Retinal pigment epithelial cell (primary cell): ENCODE data around the gene LRRC25.

ENCODE experiments used
- DNase-seq: peaks from one replicate; pipeline ENCODE4 v3.0.0-alpha.2; 2010; ENCODE audit warnings: low read depth
- H3K4me3 ChIP-seq: 2 replicates; pipeline ENCODE4 v1.5.1; 2011; ENCODE audit warnings: mild to moderate bottlenecking, low read length, control low read depth, moderate library complexity
- CTCF ChIP-seq: conservative IDR thresholded peaks from 2 replicates; pipeline ENCODE4 v1.5.1; 2011; ENCODE audit warnings: low read depth, low read length, control low read depth, inconsistent platforms

Gene LRRC25

GRCh38 chr19:18418029-18418482 is 20.6 kb upstream of the LRRC25 start:
- DNase-seq = no peak
- peak overlapping the region; percentile 6 for H3K4me3 ChIP-seq
- TF ChIP-seq CTCF = no peak

GRCh38 chr19:18417250-18418028 is 20.0 kb upstream of the LRRC25 start:
- H3K4me3 ChIP-seq = peak overlapping the region; percentile 28
- TF ChIP-seq CTCF = no peak
- DNase-seq = no peak

- H3K4me3 ChIP-seq = peak overlapping the region; percentile 28
- DNase-seq = no peak
- TF ChIP-seq CTCF = no peak
These were observed 19.4 kb upstream of the LRRC25 start for GRCh38 chr19:18416778-18417249.

DNA sequence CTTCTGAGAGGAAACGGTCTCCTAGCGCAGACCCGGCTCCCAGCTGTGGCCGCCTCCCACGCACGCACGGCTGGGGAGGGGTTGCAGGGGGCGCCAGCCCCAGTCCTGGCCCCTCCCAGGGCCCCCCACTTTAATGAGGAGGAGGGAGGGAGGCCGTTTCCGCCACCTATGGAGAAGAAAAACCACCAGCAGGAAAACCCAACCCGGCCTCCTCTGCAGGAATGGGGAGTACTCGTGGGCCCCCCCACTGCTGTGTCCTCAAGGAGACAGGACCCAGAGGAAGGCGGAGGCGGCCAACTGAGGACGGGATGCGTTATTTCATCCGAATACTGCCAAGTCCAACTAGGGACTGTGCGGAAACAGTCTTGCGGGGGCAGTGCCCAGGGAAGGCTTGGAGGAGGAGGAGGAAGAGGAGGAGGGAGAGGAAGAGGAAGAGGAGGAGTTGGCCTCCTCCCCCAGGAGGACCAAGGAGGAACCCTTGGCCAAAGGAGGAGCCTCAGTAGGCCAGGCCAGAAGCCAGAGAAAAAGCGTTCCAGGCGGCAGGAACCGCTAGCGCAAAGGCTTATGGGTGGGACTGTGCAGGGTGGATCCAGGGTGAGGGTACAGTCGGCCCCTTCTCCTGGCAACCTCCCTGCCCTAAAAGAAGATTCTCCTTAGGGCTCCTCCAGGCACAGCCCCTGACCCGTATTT is 17.9 kb upstream of the LRRC25 start:
- no peak overlapping the region for H3K4me3 ChIP-seq

DNA sequence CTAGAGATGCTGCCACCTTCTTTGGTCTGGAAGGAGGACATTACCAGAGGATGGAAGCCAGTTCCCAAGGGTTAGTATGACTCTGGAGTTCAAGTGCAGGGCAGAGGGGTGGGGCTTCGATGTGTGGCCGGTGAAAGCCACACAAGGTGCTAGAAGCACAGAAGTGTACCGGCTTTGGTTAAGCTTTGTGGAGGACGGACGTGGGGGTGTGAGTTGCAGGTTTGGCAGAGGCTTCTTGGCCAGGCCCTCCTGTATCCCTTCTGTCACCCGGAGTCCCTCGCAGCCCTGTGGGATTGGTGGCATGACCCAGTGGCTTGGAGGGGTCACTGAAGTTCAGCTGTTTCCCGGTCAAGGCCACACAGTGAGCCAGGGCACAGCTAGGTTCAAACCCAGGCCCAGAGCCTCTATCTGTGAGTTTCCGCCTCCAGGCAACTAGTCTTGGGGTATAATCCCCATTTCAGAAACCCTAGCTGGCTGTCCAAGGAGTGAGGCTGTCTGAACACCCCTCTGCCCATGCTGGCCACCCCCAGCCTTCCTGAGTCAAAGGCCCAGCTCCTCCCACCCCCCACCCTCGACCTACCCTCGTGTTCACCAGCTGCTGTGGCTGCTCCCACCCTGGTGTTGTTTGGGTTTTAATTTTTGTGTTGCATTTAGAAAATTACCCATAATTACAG is 17.2 kb upstream of the LRRC25 start:
- H3K4me3 ChIP-seq = no peak overlapping the region
- DNase-seq = no peak
- TF ChIP-seq CTCF = no peak

More for the DNA sequence above, 17.9 kb upstream of the LRRC25 start:
- TF ChIP-seq CTCF = no peak
- DNase-seq = no peak

GRCh38 chr19:18412610-18413239 is 15.3 kb upstream of the LRRC25 start:
- no peak overlapping the region for H3K4me3 ChIP-seq
- TF ChIP-seq CTCF = peak; percentile 10
- DNase-seq = no peak
